GM18519 (cell line): ENCODE data around the gene PLET1.

Source experiments
- ATAC-seq: cut with Tn5 transposase; IDR thresholded peaks from one replicate; pipeline ENCODE4 v1.9.1; 2021; ENCODE audit warnings: mild to moderate bottlenecking, moderate library complexity; ENCODE audit not compliant: unreplicated experiment, low FRiP score

The PLET1 gene

GRCh38 chr11:112260490-112260889, at the start of gene PLET1:
Gene PLET1 (minus strand): TSS chr11:112260860. CDS start chr11:112260589, 271 bp downstream.
- no peak for ATAC-seq

- no peak for ATAC-seq
Observed at GRCh38 chr11:112310419-112310818, 49.8 kb upstream of the PLET1 start.

- ATAC-seq: no peak
Observed at GRCh38 chr11:112308651-112309050, 48.0 kb upstream of the PLET1 start.

- ATAC-seq: no peak
Observed at GRCh38 chr11:112307616-112308015, 47.0 kb upstream of the PLET1 start.

GRCh38 chr11:112306230-112306629, 45.6 kb upstream of the PLET1 start:
- ATAC-seq: no peak

- ATAC-seq: no peak
Observed at GRCh38 chr11:112304914-112305313, 44.3 kb upstream of the PLET1 start.

- no peak for ATAC-seq
Observed at GRCh38 chr11:112303616-112304015, 43.0 kb upstream of the PLET1 start.

- ATAC-seq: no peak
Observed at GRCh38 chr11:112302226-112302868, 41.7 kb upstream of the PLET1 start.

- ATAC-seq: no peak
Observed at GRCh38 chr11:112300094-112300786, 39.6 kb upstream of the PLET1 start.

GRCh38 chr11:112298535-112298934, 37.9 kb upstream of the PLET1 start:
- ATAC-seq: no peak

- ATAC-seq: no peak
Observed at GRCh38 chr11:112297248-112297866, 36.7 kb upstream of the PLET1 start.

- ATAC-seq: no peak
Observed at GRCh38 chr11:112296044-112296443, 35.4 kb upstream of the PLET1 start.

- ATAC-seq: no peak
Observed at GRCh38 chr11:112294688-112295340, 34.2 kb upstream of the PLET1 start.

GRCh38 chr11:112293614-112294013, 33.0 kb upstream of the PLET1 start:
- ATAC-seq: no peak

- no peak for ATAC-seq
Observed at GRCh38 chr11:112292785-112293407, 32.2 kb upstream of the PLET1 start.

- no peak for ATAC-seq
Observed at GRCh38 chr11:112292188-112292587, 31.5 kb upstream of the PLET1 start.

GRCh38 chr11:112291191-112291590, 30.5 kb upstream of the PLET1 start:
- ATAC-seq: no peak

GRCh38 chr11:112290493-112290850, 29.8 kb upstream of the PLET1 start:
- ATAC-seq: no peak

GRCh38 chr11:112289588-112290492, 29.2 kb upstream of the PLET1 start:
- peak; percentile 71 for ATAC-seq

- ATAC-seq: no peak
Observed at GRCh38 chr11:112288021-112288420, 27.4 kb upstream of the PLET1 start.
